GM19035 (cell line): Measurements from ENCODE around the gene WDFY4.

ENCODE experiments used
- ATAC-seq: cut with Tn5 transposase; IDR thresholded peaks from one replicate; pipeline ENCODE4 v1.9.1; 2021; ENCODE audit not compliant: unreplicated experiment

WDFY4 gene

GRCh38 chr10:48805848-48806247 is 121.2 kb downstream of the WDFY4 start:
- no peak for ATAC-seq

DNA sequence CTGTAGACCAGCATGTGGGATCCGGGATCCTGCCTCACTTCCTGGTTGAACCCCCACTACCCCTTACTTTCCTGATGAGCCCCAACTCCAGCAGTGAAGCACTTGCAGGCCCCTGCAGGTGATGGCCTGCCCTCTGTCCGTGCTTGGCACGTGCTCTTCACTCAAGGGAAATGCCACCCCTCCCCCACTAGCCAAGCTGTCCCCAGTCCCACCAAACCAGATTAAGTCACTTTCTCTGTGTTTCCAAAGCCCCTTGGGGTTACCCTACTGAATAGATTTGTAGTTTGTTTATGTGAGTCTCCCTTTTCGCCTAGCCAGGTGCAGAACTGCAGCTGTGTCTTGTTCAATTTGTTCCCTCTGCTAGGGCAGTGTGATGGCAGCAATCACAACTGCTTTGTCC is 121.7 kb downstream of the WDFY4 start:
- ATAC-seq: no peak

- no peak for ATAC-seq
These were observed 123.3 kb downstream of the WDFY4 start for GRCh38 chr10:48807791-48808470.

DNA sequence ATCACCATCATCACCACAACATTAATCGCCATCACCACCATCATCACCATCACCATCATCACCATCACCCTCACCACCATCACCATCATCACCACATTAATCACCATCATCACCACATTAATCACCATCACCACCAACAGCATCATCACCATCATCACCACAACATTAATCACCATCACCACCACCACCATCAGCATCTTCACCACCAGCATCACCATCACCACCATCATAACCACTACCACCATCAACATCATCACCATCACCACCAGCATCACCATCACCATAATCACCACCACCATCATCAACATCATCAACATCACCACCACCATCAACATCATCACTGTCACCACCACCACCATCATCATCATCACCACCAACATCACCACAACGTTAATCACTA is 124.6 kb downstream of the WDFY4 start:
- no peak for ATAC-seq

GRCh38 chr10:48811461-48811860 is 126.8 kb downstream of the WDFY4 start:
- ATAC-seq: no peak

GRCh38 chr10:48811917-48812316 is 127.2 kb downstream of the WDFY4 start:
- ATAC-seq: no peak

DNA sequence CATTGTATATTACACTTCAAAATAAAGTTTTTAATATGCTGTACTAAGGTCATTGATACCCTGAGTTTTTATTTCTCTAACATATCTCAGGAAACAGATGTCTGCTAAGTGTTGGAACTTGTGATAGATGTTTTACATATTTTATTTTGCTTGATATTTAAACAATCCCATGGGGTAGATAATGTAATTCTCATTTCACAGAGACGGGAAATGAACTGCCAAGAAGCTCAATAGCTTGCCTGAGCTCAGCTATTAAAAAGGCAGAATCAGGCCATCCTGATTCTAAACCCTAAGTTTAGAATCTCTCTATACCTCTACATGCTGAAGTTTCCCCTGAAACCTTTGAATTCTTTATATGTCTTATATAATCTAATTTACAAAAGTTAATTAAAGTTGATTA is 128.6 kb downstream of the WDFY4 start:
- no peak for ATAC-seq

- no peak for ATAC-seq
These were observed 129.2 kb downstream of the WDFY4 start for GRCh38 chr10:48813825-48814224.

- ATAC-seq: no peak
These were observed 130.3 kb downstream of the WDFY4 start for GRCh38 chr10:48814933-48815332.

GRCh38 chr10:48817141-48817540 is 132.5 kb downstream of the WDFY4 start:
- ATAC-seq: no peak

DNA sequence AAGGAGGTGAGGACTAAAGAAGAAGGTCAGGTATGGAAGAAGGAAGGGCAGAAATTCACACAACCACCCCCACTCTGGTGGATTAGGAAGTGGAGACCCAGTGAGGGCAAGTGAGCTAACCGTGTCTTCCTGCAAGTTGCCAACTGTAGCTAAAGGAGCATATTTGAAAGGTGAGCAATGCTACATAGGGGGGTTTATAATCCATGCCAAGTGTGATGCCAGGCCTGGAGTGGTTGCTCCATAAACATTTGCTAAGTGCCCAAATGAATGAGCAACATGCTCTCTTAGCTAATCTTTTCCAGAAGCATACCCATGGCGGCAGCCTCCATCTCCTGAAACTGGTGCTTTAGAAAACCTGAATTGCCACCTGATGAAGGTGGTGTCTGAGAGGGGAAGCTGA is 133.4 kb downstream of the WDFY4 start:
- no peak for ATAC-seq

- ATAC-seq: no peak
These were observed 134.3 kb downstream of the WDFY4 start for GRCh38 chr10:48818861-48819520.

- ATAC-seq: no peak
These were observed 135.1 kb downstream of the WDFY4 start for GRCh38 chr10:48819783-48820182.

GRCh38 chr10:48820231-48820630 is 135.6 kb downstream of the WDFY4 start:
- no peak for ATAC-seq

GRCh38 chr10:48820699-48821098 is 136.0 kb downstream of the WDFY4 start:
- no peak for ATAC-seq

- ATAC-seq: no peak
These were observed 136.4 kb downstream of the WDFY4 start for GRCh38 chr10:48821111-48821510.

GRCh38 chr10:48821692-48822091 is 137.0 kb downstream of the WDFY4 start:
- ATAC-seq: no peak

DNA sequence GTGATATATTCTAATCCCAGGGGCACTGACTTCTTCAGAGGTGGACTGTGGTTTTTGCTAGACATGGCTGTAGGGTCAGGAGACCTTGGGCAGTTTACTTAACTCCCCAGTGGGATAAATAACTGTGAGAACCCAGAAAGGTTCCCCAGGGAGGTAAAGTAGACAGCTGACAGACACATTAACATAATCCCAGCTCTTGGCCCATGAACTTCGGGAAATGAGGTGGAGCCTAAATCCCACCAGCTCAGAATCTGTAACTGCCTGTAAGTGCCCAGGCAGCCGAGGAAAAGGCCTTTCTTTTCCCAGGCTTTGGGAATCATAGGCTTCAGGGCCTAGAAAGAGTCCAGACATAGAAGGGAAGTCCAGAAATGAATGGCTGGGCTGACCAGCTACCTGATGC is 149.0 kb downstream of the WDFY4 start:
- no peak for ATAC-seq

- ATAC-seq: no peak
These were observed 149.7 kb downstream of the WDFY4 start for GRCh38 chr10:48834189-48834965.

DNA sequence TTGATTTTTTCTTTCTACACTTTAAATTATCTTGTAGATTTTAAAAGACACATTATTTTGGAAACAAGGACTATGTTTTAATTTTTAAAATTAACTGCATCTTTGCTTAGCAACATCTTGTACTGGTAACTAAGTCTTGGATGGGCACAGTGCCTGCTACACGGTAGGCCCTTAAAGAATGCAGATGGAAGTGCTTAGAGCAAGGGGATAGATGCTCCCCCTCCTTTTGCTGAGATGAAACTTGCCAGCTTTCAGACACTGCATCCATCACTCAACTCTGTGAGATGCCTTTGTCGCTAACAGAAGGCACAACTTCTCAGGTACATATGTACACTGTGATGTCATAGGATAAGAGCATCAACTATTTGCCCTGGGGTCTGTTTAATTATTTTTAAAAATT is 151.1 kb downstream of the WDFY4 start:
- ATAC-seq: no peak

DNA sequence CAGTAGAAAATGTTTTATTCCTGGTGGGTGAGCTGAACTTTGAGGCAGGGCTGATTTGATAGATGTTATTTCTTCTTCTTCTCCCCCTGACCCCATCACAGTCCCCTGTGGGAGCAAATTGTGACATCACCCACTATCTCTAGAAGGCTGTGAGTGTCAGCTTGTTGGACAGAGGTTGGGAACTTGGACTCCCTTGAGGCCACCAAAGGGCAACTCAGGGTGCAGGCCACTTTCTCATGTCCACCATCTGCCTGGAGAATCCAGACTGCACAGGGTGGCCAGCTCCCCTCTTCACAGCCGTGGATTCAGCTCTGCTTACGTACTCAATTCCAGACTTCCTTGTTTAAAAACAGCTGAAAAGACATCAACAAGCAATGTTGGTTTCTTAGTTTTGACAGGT is 151.9 kb downstream of the WDFY4 start:
- no peak for ATAC-seq

DNA sequence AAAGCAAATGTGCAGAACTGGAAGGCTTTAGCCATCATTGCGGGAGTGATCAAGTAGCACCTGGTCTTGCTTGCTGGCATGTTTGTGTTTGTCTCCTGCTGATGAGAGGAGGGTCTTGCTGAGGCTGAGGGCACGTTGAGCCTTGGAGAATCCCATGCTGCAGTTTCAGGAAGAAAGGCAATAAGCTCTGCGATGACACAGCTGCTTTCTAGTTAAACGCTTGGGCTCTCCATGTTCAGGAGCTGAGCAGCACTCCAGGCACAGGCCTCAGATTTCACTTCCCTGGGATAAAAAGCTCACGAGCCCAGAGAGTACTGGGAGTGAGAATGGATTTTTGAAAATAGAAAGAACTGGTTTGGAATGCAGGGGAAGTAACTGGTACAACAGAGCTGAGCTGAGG is 154.2 kb downstream of the WDFY4 start:
- ATAC-seq: no peak
